Vagina (tissue), 2 donors: ENCODE measurements around the gene GSPT1. TPM values are rescaled to one million over a fixed set of nuclear protein-coding genes. Genes with fewer than 3 reads are reported as not detected.
"Not testable (repeated sequence)": the region's sequence is repeated elsewhere in the genome, so short reads cannot be mapped to it uniquely, and the experiment has no call there.

ENCODE experiments used
- DNase-seq, 2 donors: peaks; one replicate each; pipeline ENCODE4 v3.0.0-alpha.2; 2017; ENCODE audit errors: extremely low spot score in 2 of 2
- H3K27ac ChIP-seq: fragments of 200-600 bp; sonication (generic); one replicate; pipeline ENCODE4 v1.5.1; 2019
- H3K27me3 ChIP-seq: fragments of 200-600 bp; sonication (generic); one replicate; pipeline ENCODE4 v1.5.1; 2019
- H3K36me3 ChIP-seq, 2 donors: fragments of 200-600 bp; sonication (generic); one replicate each; pipeline ENCODE4 v1.5.1; 2017 to 2019
- H3K4me1 ChIP-seq: fragments of 200-600 bp; sonication (generic); one replicate; pipeline ENCODE4 v1.5.1; 2019
- H3K4me3 ChIP-seq, 2 donors: fragments of 200-600 bp; sonication (generic); 1 replicate in 1 of 2; 2 replicates in 1 of 2; pipeline ENCODE4 v1.5.1; 2016 to 2019
- H3K9me3 ChIP-seq: fragments of 200-600 bp; sonication (generic); one replicate; pipeline ENCODE4 v1.5.1; 2019
- CTCF ChIP-seq, 3 experiments: fragments of 450-650 bp in 2 of 3; fragments of 200-600 bp in 1 of 3; sonication (generic) in 1 of 3; IDR thresholded peaks; one replicate each; pipeline ENCODE4 v1.5.1; 2017 to 2019; ENCODE audit warnings: antibody characterized with exemption in 3 of 3, mild to moderate bottlenecking in 2 of 3, moderate library complexity in 2 of 3
- POLR2A ChIP-seq, 2 donors: fragments of 450-650 bp; IDR thresholded peaks; one replicate each; pipeline ENCODE4 v1.6.1; 2017; ENCODE audit warnings: antibody characterized with exemption in 2 of 2, mild to moderate bottlenecking in 2 of 2, moderate library complexity in 2 of 2
- POLR2AphosphoS5 ChIP-seq, 2 donors: sonication (generic); formaldehyde crosslinking; IDR thresholded peaks; one replicate each; pipeline ENCODE4 v1.9.0; 2017; ENCODE audit warnings: antibody characterized with exemption in 2 of 2, mild to moderate bottlenecking in 2 of 2, low read depth in 1 of 2; ENCODE audit not compliant: insufficient read depth in 1 of 2
- intact Hi-C: fragments of 100-400 bp; cut with DNase I; formaldehyde crosslinking; loops from one replicate; pipeline ENCODE4 v1.15.1; 2023
- total RNA-seq: library from RNA; depleted of rRNA; stranded (reverse); fragments of >200 nt; gene quantifications from one replicate; pipeline ENCODE4 v1.2.3, GENCODE V29; 2016

GSPT1 gene
- total RNA-seq, 1 donor from 2014 or later: 56.0 TPM

GRCh38 chr16:11949527-11949926 is 33.8 kb upstream of the GSPT1 start:
- TF ChIP-seq CTCF (IDR thresholded peaks at IDR 0.05) (peak in 1 of 3 experiments; percentile 32), POLR2A (IDR thresholded peaks at IDR 0.05) (no peak), POLR2AphosphoS5 (IDR thresholded peaks at IDR 0.05; ENCODE audit: insufficient read depth in 1 of 2, low read depth in 1 of 2) (no peak)
- no peak for DNase-seq
- Histone ChIP-seq H3K9me3 (no peaks in the 10 kb centered on the region), H3K27ac (no peak overlapping the region), H3K4me3 (no peak overlapping the region), H3K4me1 (no peaks in the 10 kb centered on the region), H3K36me3 (no peaks in the 10 kb centered on the region), H3K27me3 (no peaks in the 10 kb centered on the region)
- intact Hi-C loops: no loop called here

DNA sequence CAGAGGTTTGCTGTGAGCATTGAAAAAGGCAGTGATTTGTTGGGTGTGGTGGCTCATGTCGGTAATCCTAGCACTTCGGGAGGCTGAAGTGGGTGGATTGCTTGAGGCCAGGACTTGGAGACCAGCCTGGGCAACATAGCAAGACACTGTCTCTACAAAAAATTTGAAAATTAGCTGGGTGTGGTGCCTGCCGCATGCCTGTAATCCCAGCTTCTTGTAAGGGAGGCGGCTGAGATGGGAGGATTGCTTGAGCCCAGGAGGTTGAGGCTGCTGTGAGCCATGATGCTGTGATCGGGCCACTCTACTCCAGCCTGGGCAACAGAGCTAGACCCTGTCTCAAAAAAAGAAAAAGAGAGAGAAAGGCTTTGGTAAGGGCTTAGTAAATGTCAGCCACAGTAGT is 33.1 kb upstream of the GSPT1 start:
- H3K4me3 ChIP-seq: no peak overlapping the region
- H3K27me3 ChIP-seq: no peaks in the 10 kb centered on the region
- DNase-seq: no peak
- intact Hi-C loops: no loop called here
- no peak overlapping the region for H3K27ac ChIP-seq
- no peaks in the 10 kb centered on the region for H3K4me1 ChIP-seq
- H3K36me3 ChIP-seq: no peaks in the 10 kb centered on the region
- H3K9me3 ChIP-seq: no peaks in the 10 kb centered on the region
- TF ChIP-seq POLR2AphosphoS5 (IDR thresholded peaks at IDR 0.05; ENCODE audit: insufficient read depth in 1 of 2, low read depth in 1 of 2) (no peak), POLR2A (IDR thresholded peaks at IDR 0.05) (no peak), CTCF (IDR thresholded peaks at IDR 0.05) (no peak)

DNA sequence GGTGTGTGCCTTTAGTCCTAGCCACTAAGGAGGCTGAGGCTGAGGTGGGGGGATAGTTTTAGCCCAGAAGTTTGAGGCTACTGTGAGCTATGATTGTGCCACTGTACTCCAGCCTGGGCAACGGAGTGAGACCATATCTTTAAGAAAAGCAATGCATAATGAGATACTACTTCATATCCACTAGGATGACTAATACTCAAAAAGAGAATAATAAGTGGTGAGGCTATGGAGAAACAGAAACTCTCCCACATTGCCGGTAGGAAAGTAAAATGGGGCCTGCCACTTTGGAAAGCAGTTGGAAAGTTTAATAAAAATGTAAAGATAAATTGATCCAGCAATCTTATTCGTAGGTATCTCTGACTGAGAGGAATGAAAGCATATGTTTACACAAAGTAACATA is 30.7 kb upstream of the GSPT1 start:
- intact Hi-C loops: no loop called here
- Histone ChIP-seq H3K4me3 (no peak overlapping the region), H3K27ac (no peak overlapping the region), H3K9me3 (no peaks in the 10 kb centered on the region), H3K4me1 (no peaks in the 10 kb centered on the region), H3K27me3 (no peaks in the 10 kb centered on the region), H3K36me3 (no peaks in the 10 kb centered on the region)
- TF ChIP-seq POLR2AphosphoS5 (IDR thresholded peaks at IDR 0.05; ENCODE audit: insufficient read depth in 1 of 2, low read depth in 1 of 2) (no peak), POLR2A (IDR thresholded peaks at IDR 0.05) (no peak), CTCF (IDR thresholded peaks at IDR 0.05) (no peak)
- DNase-seq: no peak

- H3K9me3 ChIP-seq, H3K4me1 ChIP-seq, H3K27me3 ChIP-seq, H3K36me3 ChIP-seq, H3K4me3 ChIP-seq, DNase-seq, H3K27ac ChIP-seq, intact Hi-C loops: not testable (repeated sequence)
Observed at GRCh38 chr16:11941945-11942344, 26.2 kb upstream of the GSPT1 start, which contains the start of gene NPIPB2. Gene NPIPB2 (minus strand): TSS chr16:11942045. CDS start chr16:11942045, 0 bp downstream.

- H3K9me3 ChIP-seq, H3K4me1 ChIP-seq, DNase-seq, H3K36me3 ChIP-seq, H3K27me3 ChIP-seq, H3K27ac ChIP-seq, intact Hi-C loops, H3K4me3 ChIP-seq: not testable (repeated sequence)
Observed at GRCh38 chr16:11927350-11927749, 11.6 kb upstream of the GSPT1 start.

- intact Hi-C loops, H3K36me3 ChIP-seq, H3K4me3 ChIP-seq, H3K27ac ChIP-seq, H3K4me1 ChIP-seq, H3K9me3 ChIP-seq, DNase-seq, H3K27me3 ChIP-seq: not testable (repeated sequence)
Observed at GRCh38 chr16:11924046-11924445, 8.3 kb upstream of the GSPT1 start.
